GM12892 (cell line): ENCODE data around the gene LGMN.

Source experiments
- POLR2A ChIP-seq: IDR thresholded peaks from 2 replicates; pipeline ENCODE4 v1.6.1; 2011; ENCODE audit warnings: low read depth, low read length, control low read depth
- POLR2AphosphoS5 ChIP-seq: IDR thresholded peaks from 2 replicates; pipeline ENCODE4 v1.6.1; 2011; ENCODE audit warnings: low read depth, low read length, control low read depth
- TAF1 ChIP-seq: IDR thresholded peaks from 2 replicates; pipeline ENCODE4 v1.6.1; 2011; ENCODE audit warnings: low read depth, mild to moderate bottlenecking, control low read depth, low read length, borderline replicate concordance

DNA sequence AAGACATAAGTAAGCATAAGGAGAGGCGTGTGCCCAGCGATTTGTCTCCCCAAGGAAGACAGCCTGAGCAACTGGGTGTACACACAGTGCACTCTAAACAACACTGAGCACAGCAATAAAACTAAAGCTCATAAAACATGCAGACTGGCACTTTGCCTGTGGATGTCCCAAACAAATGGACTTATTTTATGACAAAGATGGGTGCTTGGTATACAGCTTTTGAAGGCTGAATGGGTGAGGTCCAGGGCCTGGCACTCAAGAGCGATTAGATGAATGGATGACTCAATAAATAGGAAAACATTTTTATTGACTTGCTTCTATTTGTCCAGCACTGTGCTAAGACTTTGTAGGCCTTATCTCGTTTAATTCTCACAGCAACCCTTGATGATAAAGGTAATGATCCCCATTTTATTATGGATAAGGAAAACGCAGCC is 28.5 kb downstream of the LGMN start:
- TF ChIP-seq POLR2AphosphoS5 (no peak), TAF1 (no peak), POLR2A (no peak)
